Loucy (cell line): ENCODE data around the gene PKNOX2.

Experiments
- CTCF ChIP-seq: fragments of 200-600 bp; sonication (generic); conservative IDR thresholded peaks from 2 replicates; pipeline ENCODE4 v1.5.1; 2014; ENCODE audit warnings: mild to moderate bottlenecking, antibody characterized with exemption, low read length
- EZH2phosphoT487 ChIP-seq: fragments of 200-600 bp; IDR thresholded peaks from 2 replicates; pipeline ENCODE4 v1.6.1; 2018; ENCODE audit warnings: antibody characterized with exemption, mild to moderate bottlenecking, moderate library complexity, borderline replicate concordance

- TF ChIP-seq CTCF (no peak), EZH2phosphoT487 (no peak)
Measured at GRCh38 chr11:125372088-125372487, 207.5 kb downstream of the PKNOX2 start.
